NCI-H1694 (cell line): Measurements from ENCODE around the gene ARHGAP20.

Experiments used
- DNase-seq: peaks from one replicate; lab custom pipeline; 2025; lab: John Stamatoyannopoulos, UW

ARHGAP20 gene

GRCh38 chr11:110601936-110602335, 110.3 kb downstream of the ARHGAP20 start:
- no peak for DNase-seq

- no peak for DNase-seq
Observed at GRCh38 chr11:110600322-110600721, 111.9 kb downstream of the ARHGAP20 start.

- no peak for DNase-seq
Observed at GRCh38 chr11:110599207-110599606, 113.0 kb downstream of the ARHGAP20 start.

GRCh38 chr11:110598725-110599124, 113.5 kb downstream of the ARHGAP20 start:
- no peak for DNase-seq

- DNase-seq = no peak
Observed at GRCh38 chr11:110587972-110588371, 124.3 kb downstream of the ARHGAP20 start.

- DNase-seq = no peak
Observed at GRCh38 chr11:110587129-110587528, 125.1 kb downstream of the ARHGAP20 start.

GRCh38 chr11:110584150-110584549, 128.1 kb downstream of the ARHGAP20 start:
- no peak for DNase-seq

- no peak for DNase-seq
Observed at GRCh38 chr11:110582728-110583432, 129.4 kb downstream of the ARHGAP20 start.

- DNase-seq = no peak
Observed at GRCh38 chr11:110580571-110580970, 131.7 kb downstream of the ARHGAP20 start.

GRCh38 chr11:110573411-110573810, 138.8 kb downstream of the ARHGAP20 start:
- no peak for DNase-seq

GRCh38 chr11:110571081-110571720, 141.0 kb downstream of the ARHGAP20 start:
- no peak for DNase-seq

- no peak for DNase-seq
Observed at GRCh38 chr11:110566577-110566976, 145.7 kb downstream of the ARHGAP20 start.

- peak; percentile 12 for DNase-seq
Observed at GRCh38 chr11:110565357-110566336, 146.6 kb downstream of the ARHGAP20 start.

- DNase-seq = no peak
Observed at GRCh38 chr11:110564676-110565356, 147.4 kb downstream of the ARHGAP20 start.

GRCh38 chr11:110544779-110545178, 167.5 kb downstream of the ARHGAP20 start:
- DNase-seq = no peak

- DNase-seq = no peak
Observed at GRCh38 chr11:110538154-110538553, 174.1 kb downstream of the ARHGAP20 start.

GRCh38 chr11:110530900-110531741, 181.1 kb downstream of the ARHGAP20 start:
- DNase-seq = no peak

GRCh38 chr11:110529043-110529442, 183.2 kb downstream of the ARHGAP20 start:
- no peak for DNase-seq

GRCh38 chr11:110527146-110527545, 185.1 kb downstream of the ARHGAP20 start:
- DNase-seq = no peak
